Panc1 (cell line): ENCODE measurements around the gene PRDM5.

ENCODE experiments used
- POLR2AphosphoS5 ChIP-seq: IDR thresholded peaks from 2 replicates; pipeline ENCODE4 v1.6.1; 2012; ENCODE audit warnings: mild to moderate bottlenecking, low read depth, low read length, moderate library complexity
- TF ChIP-seq, protein P1 (sequence below): fragments of 450-650 bp; IDR thresholded peaks from 2 replicates; pipeline ENCODE4 v1.5.1; 2017; ENCODE audit warnings: mild to moderate bottlenecking

DNA sequence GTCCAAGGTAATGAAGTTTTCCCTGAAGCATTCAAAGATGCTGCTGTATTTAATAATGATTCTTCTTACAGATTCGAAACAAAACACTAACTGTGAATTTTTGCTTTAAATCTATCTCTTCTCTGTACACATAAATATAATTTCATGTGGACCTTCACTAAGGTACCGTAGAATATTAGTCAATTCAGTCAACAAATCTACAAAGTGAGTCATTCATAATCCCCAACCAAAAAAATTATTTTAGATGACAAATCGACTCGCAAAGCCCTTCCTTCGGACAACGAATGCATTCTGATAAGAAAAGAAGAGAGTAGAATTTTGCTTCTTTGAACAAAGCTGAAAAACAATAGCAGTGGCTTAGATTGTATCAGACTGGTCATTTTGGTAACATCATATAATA, 95.7 kb downstream of the PRDM5 start:
- TF ChIP-seq, protein P1, sequence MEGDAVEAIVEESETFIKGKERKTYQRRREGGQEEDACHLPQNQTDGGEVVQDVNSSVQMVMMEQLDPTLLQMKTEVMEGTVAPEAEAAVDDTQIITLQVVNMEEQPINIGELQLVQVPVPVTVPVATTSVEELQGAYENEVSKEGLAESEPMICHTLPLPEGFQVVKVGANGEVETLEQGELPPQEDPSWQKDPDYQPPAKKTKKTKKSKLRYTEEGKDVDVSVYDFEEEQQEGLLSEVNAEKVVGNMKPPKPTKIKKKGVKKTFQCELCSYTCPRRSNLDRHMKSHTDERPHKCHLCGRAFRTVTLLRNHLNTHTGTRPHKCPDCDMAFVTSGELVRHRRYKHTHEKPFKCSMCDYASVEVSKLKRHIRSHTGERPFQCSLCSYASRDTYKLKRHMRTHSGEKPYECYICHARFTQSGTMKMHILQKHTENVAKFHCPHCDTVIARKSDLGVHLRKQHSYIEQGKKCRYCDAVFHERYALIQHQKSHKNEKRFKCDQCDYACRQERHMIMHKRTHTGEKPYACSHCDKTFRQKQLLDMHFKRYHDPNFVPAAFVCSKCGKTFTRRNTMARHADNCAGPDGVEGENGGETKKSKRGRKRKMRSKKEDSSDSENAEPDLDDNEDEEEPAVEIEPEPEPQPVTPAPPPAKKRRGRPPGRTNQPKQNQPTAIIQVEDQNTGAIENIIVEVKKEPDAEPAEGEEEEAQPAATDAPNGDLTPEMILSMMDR, result no peak
- no peak for TF ChIP-seq POLR2AphosphoS5
